HG02870 (cell line): Measurements from ENCODE around the gene PTPRD.

Source experiments
- ATAC-seq: cut with Tn5 transposase; IDR thresholded peaks from one replicate; pipeline ENCODE4 v1.9.1; 2021; ENCODE audit warnings: mild to moderate bottlenecking, moderate library complexity; ENCODE audit not compliant: unreplicated experiment

The PTPRD gene

GRCh38 chr9:8880060-8880459 lies 1732.7 kb downstream of the PTPRD start:
- ATAC-seq, result no peak

GRCh38 chr9:8879284-8879683 lies 1733.5 kb downstream of the PTPRD start:
- no peak for ATAC-seq

- no peak for ATAC-seq
These were observed 1734.9 kb downstream of the PTPRD start for GRCh38 chr9:8877753-8878494.

- no peak for ATAC-seq
These were observed 1736.5 kb downstream of the PTPRD start for GRCh38 chr9:8876303-8876702.

GRCh38 chr9:8874482-8874881 lies 1738.3 kb downstream of the PTPRD start:
- no peak for ATAC-seq

- ATAC-seq, result no peak
These were observed 1740.0 kb downstream of the PTPRD start for GRCh38 chr9:8872802-8873201.

- no peak for ATAC-seq
These were observed 1740.9 kb downstream of the PTPRD start for GRCh38 chr9:8871796-8872445.

GRCh38 chr9:8871396-8871795 lies 1741.4 kb downstream of the PTPRD start:
- no peak for ATAC-seq

GRCh38 chr9:8869812-8870211 lies 1743.0 kb downstream of the PTPRD start:
- ATAC-seq, result no peak

GRCh38 chr9:8868632-8869031 lies 1744.2 kb downstream of the PTPRD start:
- ATAC-seq, result no peak

GRCh38 chr9:8867148-8867547 lies 1745.7 kb downstream of the PTPRD start:
- ATAC-seq, result no peak

- ATAC-seq, result no peak
These were observed 1748.3 kb downstream of the PTPRD start for GRCh38 chr9:8864545-8864896.

- no peak for ATAC-seq
These were observed 1748.8 kb downstream of the PTPRD start for GRCh38 chr9:8863886-8864544.

GRCh38 chr9:8863069-8863468 lies 1749.7 kb downstream of the PTPRD start:
- no peak for ATAC-seq

GRCh38 chr9:8860925-8861324 lies 1751.9 kb downstream of the PTPRD start:
- ATAC-seq, result no peak

GRCh38 chr9:8860086-8860485 lies 1752.7 kb downstream of the PTPRD start:
- ATAC-seq, result no peak

GRCh38 chr9:8859416-8859815 lies 1753.4 kb downstream of the PTPRD start:
- ATAC-seq, result no peak

- no peak for ATAC-seq
These were observed 1754.1 kb downstream of the PTPRD start for GRCh38 chr9:8858596-8859161.

- ATAC-seq, result no peak
These were observed 1754.7 kb downstream of the PTPRD start for GRCh38 chr9:8857926-8858595.

GRCh38 chr9:8857068-8857925 lies 1755.5 kb downstream of the PTPRD start:
- ATAC-seq, result no peak
